ENCODE measurements around the gene MOB1B. TPM values are rescaled to one million over a fixed set of nuclear protein-coding genes. Genes with fewer than 3 reads are reported as not detected.

MOB1B gene
- total RNA-seq, 2 donors from 2014 or later, result 13.6 to 19.7 TPM

DNA sequence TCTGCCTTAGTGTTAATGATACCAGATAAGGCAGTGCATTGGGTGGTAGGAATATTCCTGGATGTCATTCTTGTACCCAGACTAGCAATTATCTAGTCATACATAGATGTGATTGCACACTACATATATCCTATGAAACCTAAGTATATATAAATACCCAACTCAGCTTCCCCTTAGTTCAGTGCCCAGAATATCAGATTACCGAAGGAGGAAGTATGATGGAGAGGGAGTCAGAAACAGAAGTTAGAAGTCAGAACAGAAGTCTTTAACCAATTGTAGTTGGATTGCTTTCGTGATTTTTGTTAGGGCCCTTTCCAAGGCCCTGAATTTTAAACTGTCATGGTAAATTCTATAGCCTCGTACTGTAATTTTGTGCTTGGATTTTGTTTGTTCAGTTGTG, 42.9 kb downstream of the MOB1B start:
- no peaks in the 10 kb centered on the region for H3K36me3 ChIP-seq
- no peak for DNase-seq (ENCODE audit: low spot score)
- H3K4me3 ChIP-seq, result no peak overlapping the region
- intact Hi-C loops (cut with DNase I), result no loop called here
- H3K9me3 ChIP-seq, result no peaks in the 10 kb centered on the region
- TF ChIP-seq POLR2A (IDR thresholded peaks at IDR 0.05) (no peak), POLR2AphosphoS5 (IDR thresholded peaks at IDR 0.05) (no peak)
- TF ChIP-seq, protein P1, sequence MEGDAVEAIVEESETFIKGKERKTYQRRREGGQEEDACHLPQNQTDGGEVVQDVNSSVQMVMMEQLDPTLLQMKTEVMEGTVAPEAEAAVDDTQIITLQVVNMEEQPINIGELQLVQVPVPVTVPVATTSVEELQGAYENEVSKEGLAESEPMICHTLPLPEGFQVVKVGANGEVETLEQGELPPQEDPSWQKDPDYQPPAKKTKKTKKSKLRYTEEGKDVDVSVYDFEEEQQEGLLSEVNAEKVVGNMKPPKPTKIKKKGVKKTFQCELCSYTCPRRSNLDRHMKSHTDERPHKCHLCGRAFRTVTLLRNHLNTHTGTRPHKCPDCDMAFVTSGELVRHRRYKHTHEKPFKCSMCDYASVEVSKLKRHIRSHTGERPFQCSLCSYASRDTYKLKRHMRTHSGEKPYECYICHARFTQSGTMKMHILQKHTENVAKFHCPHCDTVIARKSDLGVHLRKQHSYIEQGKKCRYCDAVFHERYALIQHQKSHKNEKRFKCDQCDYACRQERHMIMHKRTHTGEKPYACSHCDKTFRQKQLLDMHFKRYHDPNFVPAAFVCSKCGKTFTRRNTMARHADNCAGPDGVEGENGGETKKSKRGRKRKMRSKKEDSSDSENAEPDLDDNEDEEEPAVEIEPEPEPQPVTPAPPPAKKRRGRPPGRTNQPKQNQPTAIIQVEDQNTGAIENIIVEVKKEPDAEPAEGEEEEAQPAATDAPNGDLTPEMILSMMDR (IDR thresholded peaks at IDR 0.05), result no peak
- no peak overlapping the region for H3K27ac ChIP-seq
- no peaks in the 10 kb centered on the region for H3K27me3 ChIP-seq (replicated peaks; ENCODE audit: insufficient read depth)
- WGBS, result 59% methylated on average over 3 of the region's 3 CpGs
- H3K4me1 ChIP-seq (replicated peaks), result no peaks in the 10 kb centered on the region

DNA sequence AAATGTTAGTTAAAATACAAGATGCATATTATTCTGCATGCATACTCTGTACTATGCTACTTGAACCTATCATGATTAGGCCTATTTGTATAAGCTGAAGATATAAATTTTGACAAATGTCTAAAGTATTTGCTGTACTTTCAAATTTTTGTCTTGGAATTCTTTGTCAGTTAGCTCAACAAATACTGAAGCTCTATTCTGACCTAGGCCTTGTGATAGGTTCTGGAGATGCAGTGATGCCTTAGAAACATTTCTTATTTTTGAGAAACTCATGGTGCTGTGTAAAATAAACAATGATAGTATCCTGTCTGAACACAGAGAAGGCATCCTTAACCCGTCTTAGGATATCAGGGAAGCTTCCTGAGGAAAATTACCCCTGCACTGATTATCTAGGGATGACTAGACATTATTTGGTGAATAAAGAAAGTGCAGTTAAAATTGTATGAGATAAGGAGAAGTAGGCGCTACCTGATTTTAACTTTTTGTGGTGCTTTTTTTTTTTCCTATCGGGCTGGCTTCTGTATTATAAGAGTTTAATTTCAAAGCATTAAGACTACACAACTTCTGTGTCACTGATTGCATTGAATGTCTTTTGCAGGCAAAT, 43.4 kb downstream of the MOB1B start:
- H3K27ac ChIP-seq, result no peak overlapping the region
- H3K4me1 ChIP-seq (replicated peaks), result no peaks in the 10 kb centered on the region
- intact Hi-C loops (cut with DNase I), result no loop called here
- H3K4me3 ChIP-seq, result no peak overlapping the region
- H3K27me3 ChIP-seq (replicated peaks; ENCODE audit: insufficient read depth), result no peaks in the 10 kb centered on the region
- no peak for DNase-seq (ENCODE audit: low spot score)
- H3K9me3 ChIP-seq, result no peaks in the 10 kb centered on the region
- 84% methylated on average over 3 of the region's 3 CpGs for WGBS
- no peaks in the 10 kb centered on the region for H3K36me3 ChIP-seq
- TF ChIP-seq, protein P1 (IDR thresholded peaks at IDR 0.05), result no peak
- TF ChIP-seq POLR2AphosphoS5 (IDR thresholded peaks at IDR 0.05) (no peak), POLR2A (IDR thresholded peaks at IDR 0.05) (no peak)

DNA sequence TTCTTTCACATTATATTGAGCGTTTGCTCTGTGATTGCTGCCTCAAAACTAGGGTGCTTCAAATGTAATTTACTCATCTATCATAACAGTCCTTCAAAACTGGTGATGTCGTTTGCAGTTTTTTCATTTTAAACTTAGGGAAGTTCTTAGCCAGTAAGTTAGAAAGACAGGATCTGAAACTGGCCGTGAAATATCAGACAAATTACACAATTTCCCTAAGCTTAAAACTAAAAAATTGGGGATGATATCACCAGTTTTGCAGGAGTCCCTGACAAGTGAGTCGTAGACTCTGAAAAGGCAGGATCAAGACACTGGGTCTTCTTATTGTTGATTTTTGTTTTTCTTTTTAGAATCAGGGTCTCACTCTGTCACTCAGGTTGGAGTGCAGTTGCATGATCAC, 44.8 kb downstream of the MOB1B start:
- no peaks in the 10 kb centered on the region for H3K36me3 ChIP-seq
- no peaks in the 10 kb centered on the region for H3K9me3 ChIP-seq
- no peak overlapping the region for H3K27ac ChIP-seq
- H3K4me1 ChIP-seq (replicated peaks), result no peaks in the 10 kb centered on the region
- 94% methylated on average over 4 of the region's 4 CpGs for WGBS
- H3K27me3 ChIP-seq (replicated peaks; ENCODE audit: insufficient read depth), result no peaks in the 10 kb centered on the region
- intact Hi-C loops (cut with DNase I), result no loop called here
- no peak for DNase-seq (ENCODE audit: low spot score)
- no peak overlapping the region for H3K4me3 ChIP-seq
- TF ChIP-seq, protein P1 (IDR thresholded peaks at IDR 0.05), result no peak
- TF ChIP-seq POLR2AphosphoS5 (IDR thresholded peaks at IDR 0.05) (no peak), POLR2A (IDR thresholded peaks at IDR 0.05) (no peak)

DNA sequence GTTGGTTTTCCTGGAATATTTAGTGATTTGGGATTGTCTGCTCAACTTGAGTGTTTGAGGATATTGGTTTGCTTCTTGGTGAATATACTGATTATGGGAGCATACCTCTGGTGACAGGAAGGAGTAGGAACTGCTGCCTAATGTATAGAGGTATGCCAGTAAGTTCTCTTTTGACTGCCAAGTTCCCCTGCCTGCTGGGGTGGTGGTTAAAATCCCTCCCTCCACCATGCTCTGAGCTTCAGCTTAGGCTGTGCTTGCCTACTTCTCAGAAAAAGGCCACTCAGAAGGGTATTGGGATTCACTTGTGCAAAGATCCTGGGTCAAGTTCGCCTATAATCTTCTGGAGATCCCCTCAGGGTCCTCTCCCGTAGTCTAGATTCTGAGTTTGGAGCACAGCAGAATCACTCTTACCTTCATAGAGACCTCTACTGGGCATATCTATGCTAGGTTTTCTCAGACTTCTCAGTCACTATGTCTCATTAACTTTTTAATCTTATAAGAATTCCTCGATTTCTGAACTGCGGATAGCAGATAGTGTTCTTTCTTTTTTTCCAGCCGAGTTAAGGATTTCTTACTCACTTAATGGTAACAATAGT, 46.6 kb downstream of the MOB1B start:
- TF ChIP-seq POLR2A (IDR thresholded peaks at IDR 0.05), result no peak
- no peak for TF ChIP-seq POLR2AphosphoS5 (IDR thresholded peaks at IDR 0.05)
- TF ChIP-seq, protein P1 (IDR thresholded peaks at IDR 0.05), result no peak
- Histone ChIP-seq H3K9me3 (no peaks in the 10 kb centered on the region), H3K4me1 (replicated peaks) (no peaks in the 10 kb centered on the region), H3K4me3 (no peak overlapping the region), H3K27me3 (replicated peaks; ENCODE audit: insufficient read depth) (no peaks in the 10 kb centered on the region), H3K27ac (no peak overlapping the region), H3K36me3 (no peaks in the 10 kb centered on the region)
- WGBS, result 90% methylated on average over 5 of the region's 5 CpGs
- no peak for DNase-seq (ENCODE audit: low spot score)
- intact Hi-C loops (cut with DNase I), result no loop called here

DNA sequence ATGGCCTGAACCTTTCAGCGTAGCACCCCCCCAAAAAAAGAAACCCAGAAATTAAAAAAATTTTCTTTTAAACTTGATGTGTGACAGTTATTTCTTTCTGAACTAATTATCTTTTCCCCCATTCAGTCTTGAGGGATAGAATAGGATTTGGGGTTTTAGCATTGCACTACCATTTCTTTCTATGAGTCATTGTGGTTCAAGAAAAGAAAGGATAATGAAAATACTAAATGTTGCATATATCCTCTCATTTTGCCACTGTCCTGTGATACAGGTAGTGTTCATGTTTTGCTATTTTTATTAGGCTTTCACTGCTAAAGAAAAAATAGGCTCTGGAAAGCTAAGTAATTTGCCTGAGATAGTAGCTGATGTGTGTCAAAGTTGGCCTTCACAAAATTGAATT, 51.9 kb downstream of the MOB1B start:
- no peak for TF ChIP-seq POLR2A (IDR thresholded peaks at IDR 0.05)
- TF ChIP-seq POLR2AphosphoS5 (IDR thresholded peaks at IDR 0.05), result no peak
- TF ChIP-seq, protein P1 (IDR thresholded peaks at IDR 0.05), result no peak
- intact Hi-C loops (cut with DNase I), result no loop called here

More for the DNA sequence above, 51.9 kb downstream of the MOB1B start:
- Histone ChIP-seq H3K9me3 (no peaks in the 10 kb centered on the region), H3K27me3 (replicated peaks; ENCODE audit: insufficient read depth) (no peaks in the 10 kb centered on the region), H3K4me1 (replicated peaks) (no peaks in the 10 kb centered on the region), H3K27ac (no peak overlapping the region), H3K36me3 (no peaks in the 10 kb centered on the region), H3K4me3 (no peak overlapping the region)
- 100% methylated on average over 1 of the region's 1 CpG for WGBS
- no peak for DNase-seq (ENCODE audit: low spot score)
